Dedifferentiated amniotic fluid mesenchymal stem cell (primary cell): ENCODE data around the gene ZNF503.

Experiments used
- DNase-seq: peaks from one replicate; pipeline ENCODE4 v3.0.0-alpha.2; 2016; ENCODE audit errors: extremely low spot score

Gene ZNF503

GRCh38 chr10:75353183-75353582 is 48.4 kb downstream of the ZNF503 start:
- no peak for DNase-seq

GRCh38 chr10:75352650-75353049 is 48.9 kb downstream of the ZNF503 start:
- DNase-seq = no peak

- DNase-seq = no peak
Measured at GRCh38 chr10:75351637-75352036, 49.9 kb downstream of the ZNF503 start.

GRCh38 chr10:75350791-75351190 is 50.8 kb downstream of the ZNF503 start:
- no peak for DNase-seq
